Transverse colon (tissue), 4 donors: ENCODE results near the gene TNS1. TPM values are rescaled to one million over a fixed set of nuclear protein-coding genes. Genes with fewer than 3 reads are reported as not detected.

Experiments used
- DNase-seq: peaks from one replicate; pipeline ENCODE4 v3.0.0-alpha.2; 2019
- H3K27ac ChIP-seq, 4 donors: fragments of 200-600 bp; sonication (generic); 2 replicates each; pipeline ENCODE4 v1.5.1; 2016 to 2018; ENCODE audit warnings: inconsistent platforms in 4 of 4
- H3K27me3 ChIP-seq: fragments of 200-600 bp; sonication (generic); 2 replicates; pipeline ENCODE4 v1.5.1; 2017; ENCODE audit warnings: inconsistent platforms
- H3K36me3 ChIP-seq, 4 donors: fragments of 200-600 bp; sonication (generic); 2 replicates each; pipeline ENCODE4 v1.5.1; 2017 to 2019; ENCODE audit warnings: inconsistent platforms in 4 of 4
- H3K4me1 ChIP-seq, 4 donors: fragments of 200-600 bp; sonication (generic); 2 replicates each; pipeline ENCODE4 v1.5.1; 2017 to 2020; ENCODE audit warnings: inconsistent platforms in 4 of 4
- H3K4me3 ChIP-seq, 4 donors: fragments of 200-600 bp; sonication (generic); 1 replicate in 1 of 4; 2 replicates in 3 of 4; pipeline versions ENCODE4 v1.5.1 to v1.6.1; 2017 to 2019; ENCODE audit warnings: inconsistent platforms in 4 of 4
- H3K9me3 ChIP-seq, 2 donors: fragments of 200-600 bp; sonication (generic); 2 replicates each; pipeline ENCODE4 v1.5.1; 2017 to 2019; ENCODE audit warnings: inconsistent platforms in 2 of 2
- EP300 ChIP-seq: sonication (generic); formaldehyde crosslinking; IDR thresholded peaks from one replicate; pipeline ENCODE4 v1.6.1; 2017; ENCODE audit warnings: antibody characterized with exemption, low read depth
- POLR2A ChIP-seq: fragments of 450-650 bp; IDR thresholded peaks from one replicate; pipeline ENCODE4 v1.6.1; 2016; ENCODE audit warnings: antibody characterized with exemption, mild to moderate bottlenecking, moderate library complexity
- POLR2AphosphoS5 ChIP-seq, 3 donors: sonication (generic); formaldehyde crosslinking; IDR thresholded peaks; one replicate each; pipeline ENCODE4 v1.6.1; 2016; ENCODE audit warnings: antibody characterized with exemption in 3 of 3
- WGBS, 2 donors: methylation state at CpG; one replicate each; pipeline ENCODE4 v1.1.5; 2018; ENCODE audit warnings: low coverage in 1 of 2; 5-methylcytosine and 5-hydroxymethylcytosine counted together
- in situ Hi-C, 4 donors: fragments of 200-750 bp; cut with MboI; loops; one replicate each; pipeline versions ENCODE4 v1.15.0 to v1.15.1; 2017; ENCODE audit warnings: low sequenced_read_pairs in 3 of 4, low pct_ligation_motif_present in 1 of 4, low pct_unique_long_range_greater_than_20kb in 1 of 4
- intact Hi-C: fragments of 100-400 bp; cut with DNase I; formaldehyde crosslinking; loops from one replicate; pipeline ENCODE4 v1.15.1; 2023; ENCODE audit warnings: low total_unique reads
- total RNA-seq, 4 donors: library from RNA; depleted of rRNA; stranded (reverse); fragments of >200 nt; gene quantifications; one replicate each; pipeline ENCODE4 v1.1.0, GENCODE V29; 2016
- TF ChIP-seq, protein P1 (sequence below), 5 experiments: fragments of 200-600 bp in 3 of 5; fragments of 450-650 bp in 2 of 5; sonication (generic) in 3 of 5; IDR thresholded peaks; 1 replicate in 2 of 5; 2 replicates in 3 of 5; pipeline ENCODE4 v1.5.1; 2016 to 2017; ENCODE audit warnings: antibody characterized with exemption in 5 of 5, inconsistent platforms in 3 of 5, mild to moderate bottlenecking in 2 of 5, moderate library complexity in 1 of 5

The TNS1 gene
- total RNA-seq, 4 donors from 2014 or later = 101 to 487 (median 231) TPM

DNA sequence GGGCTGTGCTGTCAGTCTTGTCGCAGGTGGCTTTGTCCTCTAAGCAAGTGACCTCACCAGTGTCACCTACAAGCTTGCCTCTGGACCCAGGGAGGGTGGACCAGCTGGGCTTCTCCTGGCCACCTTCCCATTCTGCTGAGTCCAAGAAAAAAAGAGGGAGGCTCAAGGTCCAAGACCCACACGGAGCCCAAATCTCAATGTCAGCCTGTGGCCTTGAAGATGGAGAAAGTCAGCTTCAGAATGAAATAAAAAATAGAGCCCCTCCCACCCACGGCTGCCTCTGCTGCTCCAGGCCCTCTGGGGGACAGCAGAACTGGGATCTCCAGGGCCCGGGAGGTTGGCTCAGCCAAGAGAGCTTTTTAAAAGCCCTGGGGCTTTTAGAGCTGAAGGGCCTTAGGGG is 145.9 kb downstream of the TNS1 start:
- in situ Hi-C loops (no loop called here), intact Hi-C loops (no loop called here)
- no peaks in the 10 kb centered on the region for H3K36me3 ChIP-seq
- peaks cover 25 to 68% (median 46%) of the 10 kb centered on the region in 4 donors for H3K4me1 ChIP-seq
- peak overlapping the region; percentile 70 to 90 (median 74) for H3K27ac ChIP-seq
- no peak for DNase-seq
- H3K9me3 ChIP-seq = no peaks in the 10 kb centered on the region
- no peaks in the 10 kb centered on the region for H3K27me3 ChIP-seq
- TF ChIP-seq EP300 = no peak
- TF ChIP-seq, protein P1, sequence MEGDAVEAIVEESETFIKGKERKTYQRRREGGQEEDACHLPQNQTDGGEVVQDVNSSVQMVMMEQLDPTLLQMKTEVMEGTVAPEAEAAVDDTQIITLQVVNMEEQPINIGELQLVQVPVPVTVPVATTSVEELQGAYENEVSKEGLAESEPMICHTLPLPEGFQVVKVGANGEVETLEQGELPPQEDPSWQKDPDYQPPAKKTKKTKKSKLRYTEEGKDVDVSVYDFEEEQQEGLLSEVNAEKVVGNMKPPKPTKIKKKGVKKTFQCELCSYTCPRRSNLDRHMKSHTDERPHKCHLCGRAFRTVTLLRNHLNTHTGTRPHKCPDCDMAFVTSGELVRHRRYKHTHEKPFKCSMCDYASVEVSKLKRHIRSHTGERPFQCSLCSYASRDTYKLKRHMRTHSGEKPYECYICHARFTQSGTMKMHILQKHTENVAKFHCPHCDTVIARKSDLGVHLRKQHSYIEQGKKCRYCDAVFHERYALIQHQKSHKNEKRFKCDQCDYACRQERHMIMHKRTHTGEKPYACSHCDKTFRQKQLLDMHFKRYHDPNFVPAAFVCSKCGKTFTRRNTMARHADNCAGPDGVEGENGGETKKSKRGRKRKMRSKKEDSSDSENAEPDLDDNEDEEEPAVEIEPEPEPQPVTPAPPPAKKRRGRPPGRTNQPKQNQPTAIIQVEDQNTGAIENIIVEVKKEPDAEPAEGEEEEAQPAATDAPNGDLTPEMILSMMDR (IDR thresholded peaks at IDR 0.05) = no peak
- TF ChIP-seq POLR2A = no peak
- TF ChIP-seq POLR2AphosphoS5 (IDR thresholded peaks at IDR 0.05) = no peak
- H3K4me3 ChIP-seq = no peak overlapping the region
- 50 to 75% methylated on average over 2 to 4 of the region's 4 CpGs for WGBS, 2 donors

DNA sequence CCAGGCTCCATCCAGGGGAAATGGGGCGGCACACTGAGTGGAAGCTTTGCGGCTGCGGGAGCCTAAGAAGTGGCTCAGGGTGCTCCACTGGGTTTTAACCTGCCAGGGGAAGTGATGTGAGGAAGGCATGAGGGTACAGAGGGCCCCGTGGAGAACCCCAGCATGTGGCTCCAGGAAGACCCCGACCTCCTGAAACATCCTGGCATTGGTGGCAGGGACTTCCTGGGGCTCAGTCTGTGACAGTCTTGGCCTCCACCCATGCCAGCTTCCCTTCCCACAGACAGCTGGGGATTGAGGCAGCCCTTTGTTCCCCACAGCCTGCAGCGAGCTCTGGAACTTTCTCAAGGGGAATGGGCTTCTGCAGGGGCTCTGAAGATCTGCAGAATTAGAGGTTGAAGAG is 146.6 kb downstream of the TNS1 start:
- in situ Hi-C loops = no loop called here
- Histone ChIP-seq H3K27ac (peak overlapping the region in 3 of 4 donors; percentile 73 to 90 (median 75)), H3K36me3 (no peaks in the 10 kb centered on the region), H3K27me3 (no peaks in the 10 kb centered on the region), H3K9me3 (no peaks in the 10 kb centered on the region), H3K4me3 (no peak overlapping the region), H3K4me1 (peaks cover 31 to 75% (median 51%) of the 10 kb centered on the region in 4 donors)
- 81% methylated on average over 6 of the region's 6 CpGs; no CpG with 5 or more reads in 1 of the 2 donors for WGBS, 2 donors
- TF ChIP-seq POLR2A (no peak), EP300 (no peak)
- no peak for DNase-seq
- intact Hi-C loops = no loop called here

DNA sequence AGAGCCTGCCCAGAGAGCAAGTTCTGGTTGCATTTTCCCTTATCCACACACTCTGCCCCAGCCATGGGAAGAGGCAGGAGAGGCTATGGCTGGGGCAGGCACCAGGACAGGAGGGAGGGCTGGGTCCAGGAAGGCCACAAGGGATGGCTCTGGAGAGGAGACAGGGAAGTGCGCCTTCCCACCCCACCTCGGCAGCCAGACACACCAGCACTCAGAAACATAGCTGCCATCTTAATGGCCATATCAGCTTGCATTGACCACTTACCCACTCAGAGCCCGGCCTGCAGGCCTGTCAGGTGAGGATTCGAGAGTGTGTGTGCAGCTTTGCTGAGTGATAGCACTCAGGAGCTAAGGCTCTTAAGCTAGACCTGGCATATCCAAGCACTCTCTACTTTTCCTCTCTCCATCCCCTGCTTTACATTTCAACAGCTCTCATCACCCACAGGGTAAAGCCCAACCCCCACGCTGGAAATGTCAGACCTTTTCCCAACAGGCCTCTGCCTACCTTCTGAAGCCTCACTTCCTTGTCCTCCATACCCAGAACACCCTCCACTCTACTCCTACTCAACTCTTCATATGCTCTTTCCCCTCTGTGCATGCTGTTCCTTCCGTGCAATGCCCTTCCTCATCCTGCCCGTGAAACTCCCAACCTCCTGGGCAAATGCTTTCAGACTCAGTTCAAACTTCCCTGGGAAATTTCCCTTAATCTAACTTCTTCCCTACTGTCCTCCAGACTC is 147.9 kb downstream of the TNS1 start:
- Histone ChIP-seq H3K4me1 (peaks cover 41 to 82% (median 58%) of the 10 kb centered on the region in 4 donors), H3K9me3 (no peaks in the 10 kb centered on the region), H3K27me3 (no peaks in the 10 kb centered on the region), H3K4me3 (no peak overlapping the region), H3K27ac (peak overlapping the region; percentile 33 to 90 (median 66)), H3K36me3 (no peaks in the 10 kb centered on the region)
- DNase-seq = no peak
- in situ Hi-C loops (no loop called here), intact Hi-C loops (no loop called here)
- TF ChIP-seq POLR2AphosphoS5 (IDR thresholded peaks at IDR 0.05) = no peak
- no peak for TF ChIP-seq EP300
- whole genome bisulfite sequencing, 2 donors = 70 to 89% methylated on average over 3 to 7 of the region's 7 CpGs

DNA sequence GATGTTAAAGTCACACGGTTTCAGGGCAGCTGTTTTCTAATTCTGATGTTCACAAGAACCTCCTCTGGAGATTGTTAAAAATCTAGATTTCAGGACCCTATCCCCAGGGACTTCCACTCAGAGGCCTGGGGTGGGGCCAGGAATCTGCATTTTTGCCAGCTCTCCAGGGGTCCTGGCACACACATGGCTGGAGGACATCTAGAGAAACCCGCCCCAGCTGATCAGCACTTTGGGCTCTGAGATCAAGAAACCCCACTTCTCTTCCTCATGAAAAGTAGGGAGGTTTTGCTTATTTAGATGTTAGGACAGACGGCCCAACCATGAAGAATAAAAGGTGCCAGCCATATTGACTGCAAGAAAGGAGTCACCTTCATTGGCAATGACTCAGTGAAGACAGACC is 148.8 kb downstream of the TNS1 start:
- peaks cover 36 to 81% (median 54%) of the 10 kb centered on the region in 4 donors for H3K4me1 ChIP-seq
- H3K27me3 ChIP-seq = no peaks in the 10 kb centered on the region
- H3K27ac ChIP-seq = peak overlapping the region; percentile 48 to 90 (median 66)
- TF ChIP-seq POLR2A (no peak), EP300 (no peak), POLR2AphosphoS5 (IDR thresholded peaks at IDR 0.05) (no peak)
- TF ChIP-seq, protein P1 (IDR thresholded peaks at IDR 0.05) = no peak
- H3K9me3 ChIP-seq = no peaks in the 10 kb centered on the region
- in situ Hi-C loops = no loop called here
- H3K36me3 ChIP-seq = no peaks in the 10 kb centered on the region
- DNase-seq = no peak
- H3K4me3 ChIP-seq = no peak overlapping the region
- WGBS, 2 donors = 55% methylated on average over 3 of the region's 3 CpGs; no CpG with 5 or more reads in 1 of the 2 donors
- intact Hi-C loops = no loop called here

DNA sequence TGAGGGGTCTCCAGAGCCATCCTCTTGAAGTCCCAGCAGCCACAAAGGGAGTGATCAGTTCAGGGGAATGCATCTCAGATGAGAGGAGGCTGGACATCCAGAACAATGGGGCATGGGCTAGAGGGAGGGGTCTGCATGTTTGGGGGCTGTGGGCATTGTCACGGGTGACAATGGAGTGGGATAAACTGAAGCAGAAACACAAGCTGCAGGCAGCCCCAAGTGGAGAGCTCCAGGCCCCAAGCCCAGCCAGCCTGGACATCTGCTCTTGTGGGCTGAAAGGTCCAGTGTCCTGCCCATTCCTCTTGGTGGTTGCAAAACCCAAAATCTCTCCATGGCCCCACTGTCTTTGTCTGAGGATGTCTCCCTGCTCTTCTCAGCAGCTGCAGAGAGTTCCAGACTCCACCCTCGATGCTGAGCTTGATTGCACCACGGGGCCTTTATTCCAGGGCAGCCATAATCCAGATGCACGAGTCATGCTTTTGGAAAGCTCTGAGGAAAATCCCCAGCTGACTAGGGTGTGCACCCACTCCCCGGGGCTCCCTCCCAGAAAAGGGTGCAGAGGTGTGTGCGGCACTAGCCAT is 149.4 kb downstream of the TNS1 start:
- in situ Hi-C loops (no loop called here), intact Hi-C loops (no loop called here)
- H3K27me3 ChIP-seq = no peaks in the 10 kb centered on the region
- DNase-seq = no peak
- TF ChIP-seq, protein P1 (IDR thresholded peaks at IDR 0.05) = no peak
- TF ChIP-seq POLR2AphosphoS5 (IDR thresholded peaks at IDR 0.05) = peak in 1 of 3 donors; percentile 6
- peak overlapping the region; percentile 48 to 90 (median 76) for H3K27ac ChIP-seq
- no peaks in the 10 kb centered on the region for H3K9me3 ChIP-seq
- 42 to 67% methylated on average over 1 to 6 of the region's 6 CpGs for WGBS, 2 donors
- no peak overlapping the region for H3K4me3 ChIP-seq
- peaks cover 32 to 79% (median 54%) of the 10 kb centered on the region in 4 donors for H3K4me1 ChIP-seq
- no peaks in the 10 kb centered on the region for H3K36me3 ChIP-seq
